ENCODE results near the gene AGAP1. TPM values are rescaled to one million over a fixed set of nuclear protein-coding genes. Genes with fewer than 3 reads are reported as not detected.

The AGAP1 gene
- total RNA-seq, 1 donor from 2014 or later: 44.0 TPM

GRCh38 chr2:236052926-236053821, 559.3 kb downstream of the AGAP1 start:
- H3K36me3 Mint-ChIP-seq: peaks cover 12% of the 10 kb centered on the region
- no peak for DNase-seq (ENCODE audit: low spot score in 2 of 2, unreplicated experiment in 2 of 2)
- no peak overlapping the region for H3K27ac Mint-ChIP-seq
- H3K4me3 Mint-ChIP-seq: no peak overlapping the region
- TF ChIP-seq CTCF (IDR thresholded peaks at IDR 0.05; ENCODE audit: unreplicated experiment): no peak
- peaks cover 29% of the 10 kb centered on the region for H3K4me1 Mint-ChIP-seq
- no peaks in the 10 kb centered on the region for H3K27me3 Mint-ChIP-seq (ENCODE audit: low read depth)
- peaks cover 3% of the 10 kb centered on the region for H3K9me3 Mint-ChIP-seq

- Mint-ChIP-seq H3K4me1 (peaks cover 29% of the 10 kb centered on the region), H3K9me3 (peaks cover 8% of the 10 kb centered on the region), H3K27me3 (ENCODE audit: low read depth) (no peaks in the 10 kb centered on the region), H3K36me3 (peaks cover 9% of the 10 kb centered on the region), H3K4me3 (no peak overlapping the region), H3K27ac (no peak overlapping the region)
- DNase-seq (ENCODE audit: low spot score in 2 of 2, unreplicated experiment in 2 of 2): no peak
- no peak for TF ChIP-seq CTCF (IDR thresholded peaks at IDR 0.05; ENCODE audit: unreplicated experiment)
Measured at GRCh38 chr2:236054125-236054524, 560.3 kb downstream of the AGAP1 start.

- peaks cover 29% of the 10 kb centered on the region for H3K4me1 Mint-ChIP-seq
- H3K27me3 Mint-ChIP-seq (ENCODE audit: low read depth): no peaks in the 10 kb centered on the region
- DNase-seq (ENCODE audit: low spot score in 2 of 2, unreplicated experiment in 2 of 2): no peak
- TF ChIP-seq CTCF (IDR thresholded peaks at IDR 0.05; ENCODE audit: unreplicated experiment): no peak
- peaks cover 9% of the 10 kb centered on the region for H3K36me3 Mint-ChIP-seq
- H3K27ac Mint-ChIP-seq: peak overlapping the region; percentile 0
- H3K9me3 Mint-ChIP-seq: peaks cover 12% of the 10 kb centered on the region
- H3K4me3 Mint-ChIP-seq: no peak overlapping the region
Measured at GRCh38 chr2:236054621-236055305, 560.9 kb downstream of the AGAP1 start.

GRCh38 chr2:236055471-236055870, 561.6 kb downstream of the AGAP1 start:
- DNase-seq (ENCODE audit: low spot score in 2 of 2, unreplicated experiment in 2 of 2): no peak
- H3K27me3 Mint-ChIP-seq (ENCODE audit: low read depth): no peaks in the 10 kb centered on the region
- peaks cover 9% of the 10 kb centered on the region for H3K36me3 Mint-ChIP-seq
- TF ChIP-seq CTCF (IDR thresholded peaks at IDR 0.05; ENCODE audit: unreplicated experiment): no peak
- H3K4me1 Mint-ChIP-seq: peaks cover 29% of the 10 kb centered on the region
- peaks cover 12% of the 10 kb centered on the region for H3K9me3 Mint-ChIP-seq
- H3K4me3 Mint-ChIP-seq: no peak overlapping the region
- H3K27ac Mint-ChIP-seq: peak overlapping the region; percentile 67

GRCh38 chr2:236056141-236056540, 562.3 kb downstream of the AGAP1 start:
- Mint-ChIP-seq H3K27me3 (ENCODE audit: low read depth) (no peaks in the 10 kb centered on the region), H3K4me3 (no peak overlapping the region), H3K36me3 (peaks cover 9% of the 10 kb centered on the region), H3K27ac (peak overlapping the region; percentile 67), H3K4me1 (peaks cover 29% of the 10 kb centered on the region), H3K9me3 (peaks cover 12% of the 10 kb centered on the region)
- TF ChIP-seq CTCF (IDR thresholded peaks at IDR 0.05; ENCODE audit: unreplicated experiment): no peak
- no peak for DNase-seq (ENCODE audit: low spot score in 2 of 2, unreplicated experiment in 2 of 2)

All from mesothelial cell of epicardium (in vitro differentiated cells).